ENCODE measurements around the gene MORN2. TPM values are rescaled to one million over a fixed set of nuclear protein-coding genes. Genes with fewer than 3 reads are reported as not detected.

MORN2 gene
- total and polyA plus RNA-seq, 2 of the 13 experiments (the other 11 are each of a cell fraction or from before 2014, with no cell fraction given) = 7.0 to 28.0 TPM

- Histone ChIP-seq H3K4me1 (ENCODE audit: insufficient read depth, low read length) (peaks cover 14% of the 10 kb centered on the region), H3K9ac (ENCODE audit: insufficient read depth, low read depth, low read length) (no peak overlapping the region), H3K27ac (ENCODE audit: extremely low read length, insufficient read depth, low read length) (no peak overlapping the region), H4K20me1 (ENCODE audit: insufficient read depth, low read length) (no peaks in the 10 kb centered on the region), H2AFZ (ENCODE audit: low read length) (no peak overlapping the region), H3K27me3 (ENCODE audit: control insufficient read depth in 1 of 2, insufficient read depth in 2 of 2, low read length in 2 of 2) (no peaks in the 10 kb centered on the region), H3K4me2 (ENCODE audit: low read depth, low read length) (no peak overlapping the region), H3K4me3 (replicated peaks in 1 of 3; ENCODE audit: insufficient read depth in 1 of 3, low read depth in 2 of 3, low read length in 3 of 3) (no peak overlapping the region), H3K36me3 (replicated peaks in 1 of 2; ENCODE audit: control insufficient read depth in 1 of 2, insufficient read depth in 2 of 2, low read length in 2 of 2) (no peaks in the 10 kb centered on the region), H3K79me2 (ENCODE audit: insufficient read depth, low read length) (no peaks in the 10 kb centered on the region), H3K9me3 (ENCODE audit: low read length) (no peaks in the 10 kb centered on the region)
- no peak for DNase-seq (ENCODE audit: low spot score)
- intact Hi-C loops (cut with micrococcal nuclease; ENCODE audit: unreplicated experiment) = no loop called here
- FAIRE-seq = no peak
- no TSS peak for BruUV-seq (replicated peaks)
- WGBS (ENCODE audit: low lambda C conversion rate) = 0% methylated on average over 1 of the region's 1 CpG
- ATAC-seq = no peak
- CTCF ChIA-PET (ENCODE audit: low intra/inter-chr PET ratio, low total read pairs) = no interaction called here
- TF ChIP-seq RBM22 (optimal IDR thresholded peaks at IDR 0.05; ENCODE audit: low read length) (no peak), ZBTB2 (CRISPR knock-in tag; IDR thresholded peaks at IDR 0.05; ENCODE audit: low read depth) (no peak), ZNF230 (CRISPR knock-in tag; IDR thresholded peaks at IDR 0.05) (no peak), ZNF629 (CRISPR knock-in tag; conservative IDR thresholded peaks at IDR 0.05) (peak; percentile 59), ZBTB20 (CRISPR knock-in tag; IDR thresholded peaks at IDR 0.05; ENCODE audit: borderline replicate concordance, low read depth) (no peak), PRMT3 (CRISPR knock-in tag; IDR thresholded peaks at IDR 0.05; ENCODE audit: borderline replicate concordance, low read depth) (no peak), ZNF839 (CRISPR knock-in tag; IDR thresholded peaks at IDR 0.05; ENCODE audit: borderline replicate concordance) (no peak)
- POLR2A ChIA-PET = no interaction called here
- in situ Hi-C loops (cut with HindIII; ENCODE audit: extremely low pct_ligation_motif_present, low pct_unique_long_range_greater_than_20kb) = no loop called here
These were observed 36.8 kb downstream of the MORN2 start for GRCh38 chr2:38912619-38913018.

- POLR2A ChIA-PET = interaction anchor here (0.7 kb wide), 1 partner anchor 15 kb away, joined by 3 read pairs; no protein-coding TSS in a partner anchor
- WGBS (ENCODE audit: low lambda C conversion rate) = 3% methylated on average over 4 of the region's 4 CpGs
- no peak for FAIRE-seq
- TF ChIP-seq TCF7 (IDR thresholded peaks at IDR 0.05; ENCODE audit: low read depth) (peak; percentile 60), RARA (CRISPR knock-in tag; IDR thresholded peaks at IDR 0.05) (peak; percentile 42; the same call in 1 of the 2 replicates), ZMYM3 (CRISPR knock-in tag; IDR thresholded peaks at IDR 0.05) (peak; percentile 39; the same call in 1 of the 2 replicates), EP300 (IDR thresholded peaks at IDR 0.05; ENCODE audit: low read depth in 2 of 2, low read length in 2 of 2) (peak in 1 of 2 experiments; percentile 48; a peak in 1 of 4 replicates), EP300 (CRISPR knock-in tag; IDR thresholded peaks at IDR 0.05; ENCODE audit: borderline replicate concordance) (no peak), FOXA3 (CRISPR knock-in tag; IDR thresholded peaks at IDR 0.05) (peak; percentile 76), ONECUT2 (CRISPR knock-in tag; IDR thresholded peaks at IDR 0.05) (peak; percentile 25; the same call in 1 of the 2 replicates), SOX5 (CRISPR knock-in tag; IDR thresholded peaks at IDR 0.05; ENCODE audit: borderline replicate concordance) (peak; percentile 63; the same call in 1 of the 2 replicates), HHEX (CRISPR knock-in tag; IDR thresholded peaks at IDR 0.05) (0 out of 2 replicates have a peak, but pooled peaks have one; percentile 45), ZBTB20 (CRISPR knock-in tag; IDR thresholded peaks at IDR 0.05; ENCODE audit: borderline replicate concordance, low read depth) (peak; percentile 70; the same call in 1 of the 2 replicates), HMG20A (CRISPR knock-in tag; IDR thresholded peaks at IDR 0.05; ENCODE audit: borderline replicate concordance) (0 out of 2 replicates have a peak, but pooled peaks have one; percentile 20), SOX6 (IDR thresholded peaks at IDR 0.05) (no peak), SOX6 (CRISPR knock-in tag; IDR thresholded peaks at IDR 0.05) (peak; percentile 67; the same call in 1 of the 2 replicates)
These were observed 46.6 kb downstream of the MORN2 start for GRCh38 chr2:38922389-38922788.

More at GRCh38 chr2:38922389-38922788, 46.6 kb downstream of the MORN2 start:
- Histone ChIP-seq H3K27ac (ENCODE audit: extremely low read length, insufficient read depth, low read length) (no peak overlapping the region), H3K36me3 (replicated peaks in 1 of 2; ENCODE audit: control insufficient read depth in 1 of 2, insufficient read depth in 2 of 2, low read length in 2 of 2) (no peaks in the 10 kb centered on the region), H2AFZ (ENCODE audit: low read length) (peak overlapping the region; percentile 7), H3K27me3 (ENCODE audit: control insufficient read depth in 1 of 2, insufficient read depth in 2 of 2, low read length in 2 of 2) (no peaks in the 10 kb centered on the region), H3K4me2 (ENCODE audit: low read depth, low read length) (peak overlapping the region; percentile 45), H3K9me3 (ENCODE audit: low read length) (no peaks in the 10 kb centered on the region), H3K9ac (ENCODE audit: insufficient read depth, low read depth, low read length) (no peak overlapping the region), H3K4me3 (replicated peaks in 1 of 3; ENCODE audit: insufficient read depth in 1 of 3, low read depth in 2 of 3, low read length in 3 of 3) (no peak overlapping the region), H3K79me2 (ENCODE audit: insufficient read depth, low read length) (no peaks in the 10 kb centered on the region), H3K4me1 (ENCODE audit: insufficient read depth, low read length) (peaks cover 40% of the 10 kb centered on the region), H4K20me1 (ENCODE audit: insufficient read depth, low read length) (no peaks in the 10 kb centered on the region)
- DNase-seq (ENCODE audit: low spot score) (peak; percentile 56), ATAC-seq (peak; percentile 44)
- CTCF ChIA-PET (ENCODE audit: low intra/inter-chr PET ratio, low total read pairs) = no interaction called here
- in situ Hi-C loops (cut with HindIII; ENCODE audit: extremely low pct_ligation_motif_present, low pct_unique_long_range_greater_than_20kb) (no loop called here), intact Hi-C loops (cut with micrococcal nuclease; ENCODE audit: unreplicated experiment) (no loop called here)
- no TSS peak for BruUV-seq (replicated peaks)
